Astrocyte (in vitro differentiated cells and primary cell): ENCODE results near the gene SGCD. TPM values are rescaled to one million over a fixed set of nuclear protein-coding genes. Genes with fewer than 3 reads are reported as not detected.

Experiments used
- DNase-seq: peaks from one replicate; pipeline ENCODE4 v3.0.0-alpha.2; 2010; ENCODE audit warnings: low read depth
- FAIRE-seq: peaks from 2 replicates; lab custom pipeline; 2011; peaks lifted over from hg19 to GRCh38; lab: Jason Lieb, UNC
- H2AFZ ChIP-seq: 2 replicates; pipeline ENCODE4 v1.6.0; 2012; ENCODE audit warnings: low read depth, low read length, inconsistent platforms
- H3K27ac ChIP-seq: 2 replicates; pipeline ENCODE4 v1.5.1; 2011; ENCODE audit warnings: low read depth, low read length, inconsistent platforms
- H3K27me3 ChIP-seq: 2 replicates; pipeline ENCODE4 v1.6.0; 2011; ENCODE audit warnings: low read length, inconsistent platforms; ENCODE audit not compliant: insufficient read depth
- H3K36me3 ChIP-seq: 2 replicates; pipeline ENCODE4 v1.5.1; 2011; ENCODE audit warnings: low read length, inconsistent platforms; ENCODE audit not compliant: insufficient read depth
- H3K4me1 ChIP-seq: 2 replicates; pipeline ENCODE4 v1.5.1; 2011; ENCODE audit warnings: low read length, inconsistent platforms; ENCODE audit not compliant: insufficient read depth
- H3K4me2 ChIP-seq: 2 replicates; pipeline ENCODE4 v1.6.0; 2012; ENCODE audit warnings: low read length, inconsistent platforms
- H3K4me3 ChIP-seq: 2 replicates; pipeline ENCODE4 v1.5.1; 2011; ENCODE audit warnings: low read depth, mild to moderate bottlenecking, low read length, inconsistent platforms; ENCODE audit not compliant: insufficient read depth
- H3K79me2 ChIP-seq: 2 replicates; pipeline ENCODE4 v1.6.0; 2012; ENCODE audit warnings: mild to moderate bottlenecking, low read length, inconsistent platforms; ENCODE audit not compliant: insufficient read depth
- H3K9ac ChIP-seq: 2 replicates; pipeline ENCODE4 v1.6.0; 2012; ENCODE audit warnings: mild to moderate bottlenecking, low read length, inconsistent platforms
- H3K9me3 ChIP-seq: 2 replicates; pipeline ENCODE4 v1.5.1; 2012; ENCODE audit warnings: low read depth, mild to moderate bottlenecking, low read length, inconsistent platforms; ENCODE audit not compliant: insufficient read depth
- H4K20me1 ChIP-seq: 2 replicates; pipeline ENCODE4 v1.6.0; 2012; ENCODE audit warnings: low read length, inconsistent platforms; ENCODE audit not compliant: insufficient read depth
- H3K27ac Mint-ChIP-seq: one replicate; pipeline ENCODE4 v1.8.0; 2021; ENCODE audit warnings: mild to moderate bottlenecking, mixed read lengths; ENCODE audit not compliant: unreplicated experiment
- H3K27me3 Mint-ChIP-seq: one replicate; pipeline ENCODE4 v1.8.0; 2021; ENCODE audit warnings: low read depth, mixed read lengths; ENCODE audit not compliant: unreplicated experiment
- H3K36me3 Mint-ChIP-seq: one replicate; pipeline ENCODE4 v1.8.0; 2021; ENCODE audit warnings: low read depth, mixed read lengths; ENCODE audit not compliant: unreplicated experiment
- H3K4me1 Mint-ChIP-seq: one replicate; pipeline ENCODE4 v1.8.0; 2021; ENCODE audit warnings: low read depth, mixed read lengths; ENCODE audit not compliant: unreplicated experiment
- H3K4me3 Mint-ChIP-seq: one replicate; pipeline ENCODE4 v1.8.0; 2021; ENCODE audit warnings: mild to moderate bottlenecking, moderate library complexity, mixed read lengths; ENCODE audit not compliant: unreplicated experiment
- H3K9me3 Mint-ChIP-seq: one replicate; pipeline ENCODE4 v1.8.0; 2021; ENCODE audit warnings: mild to moderate bottlenecking, mixed read lengths; ENCODE audit not compliant: unreplicated experiment
- EZH2 ChIP-seq: IDR thresholded peaks from 2 replicates; pipeline ENCODE4 v1.6.1; 2012; ENCODE audit warnings: mild to moderate bottlenecking, low read length, inconsistent platforms; ENCODE audit not compliant: insufficient read depth
- total RNA-seq: library from RNA; stranded (reverse); gene quantifications from 2 replicates; pipeline ENCODE4 v1.2.1, GENCODE V29; 2021
- TF ChIP-seq, protein P1 (sequence below): IDR thresholded peaks from 2 replicates; pipeline ENCODE4 v1.5.1; 2011; ENCODE audit warnings: low read depth, mild to moderate bottlenecking, inconsistent platforms, low read length, moderate library complexity; ENCODE audit not compliant: insufficient read depth

SGCD gene
- total RNA-seq, 1 donor from 2014 or later = 2.9 TPM

DNA sequence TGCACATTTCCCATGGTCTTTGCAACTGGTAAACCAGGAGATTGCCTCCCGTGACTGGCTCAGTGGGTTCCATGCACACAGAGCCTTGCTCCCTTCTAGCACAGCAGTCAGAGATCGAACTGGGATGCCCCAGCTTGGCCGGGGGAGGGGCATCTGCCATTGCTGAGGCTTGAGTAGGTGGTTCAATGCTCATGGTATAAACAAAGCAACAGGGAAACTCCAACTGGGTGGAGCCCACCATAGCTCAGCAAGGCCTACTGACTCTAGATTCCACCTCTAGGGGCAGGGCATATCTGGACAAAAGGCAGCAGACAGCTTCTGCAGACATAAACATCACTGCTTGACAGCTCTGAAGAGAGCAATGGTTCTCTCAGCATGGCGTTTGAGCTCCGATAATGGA is 456.1 kb downstream of the SGCD start:
- TF ChIP-seq EZH2 = no peak
- TF ChIP-seq, protein P1, sequence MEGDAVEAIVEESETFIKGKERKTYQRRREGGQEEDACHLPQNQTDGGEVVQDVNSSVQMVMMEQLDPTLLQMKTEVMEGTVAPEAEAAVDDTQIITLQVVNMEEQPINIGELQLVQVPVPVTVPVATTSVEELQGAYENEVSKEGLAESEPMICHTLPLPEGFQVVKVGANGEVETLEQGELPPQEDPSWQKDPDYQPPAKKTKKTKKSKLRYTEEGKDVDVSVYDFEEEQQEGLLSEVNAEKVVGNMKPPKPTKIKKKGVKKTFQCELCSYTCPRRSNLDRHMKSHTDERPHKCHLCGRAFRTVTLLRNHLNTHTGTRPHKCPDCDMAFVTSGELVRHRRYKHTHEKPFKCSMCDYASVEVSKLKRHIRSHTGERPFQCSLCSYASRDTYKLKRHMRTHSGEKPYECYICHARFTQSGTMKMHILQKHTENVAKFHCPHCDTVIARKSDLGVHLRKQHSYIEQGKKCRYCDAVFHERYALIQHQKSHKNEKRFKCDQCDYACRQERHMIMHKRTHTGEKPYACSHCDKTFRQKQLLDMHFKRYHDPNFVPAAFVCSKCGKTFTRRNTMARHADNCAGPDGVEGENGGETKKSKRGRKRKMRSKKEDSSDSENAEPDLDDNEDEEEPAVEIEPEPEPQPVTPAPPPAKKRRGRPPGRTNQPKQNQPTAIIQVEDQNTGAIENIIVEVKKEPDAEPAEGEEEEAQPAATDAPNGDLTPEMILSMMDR = no peak
- no peak overlapping the region for H3K4me3 Mint-ChIP-seq
- Histone ChIP-seq H3K9me3 (no peaks in the 10 kb centered on the region), H4K20me1 (no peaks in the 10 kb centered on the region), H2AFZ (no peak overlapping the region), H3K4me2 (no peak overlapping the region), H3K27me3 (no peaks in the 10 kb centered on the region), H3K9ac (no peak overlapping the region), H3K27ac (no peak overlapping the region), H3K4me1 (no peaks in the 10 kb centered on the region), H3K36me3 (no peaks in the 10 kb centered on the region), H3K79me2 (no peaks in the 10 kb centered on the region), H3K4me3 (no peak overlapping the region)
- no peaks in the 10 kb centered on the region for H3K4me1 Mint-ChIP-seq
- H3K27ac Mint-ChIP-seq = no peak overlapping the region
- peaks cover 6% of the 10 kb centered on the region for H3K9me3 Mint-ChIP-seq
- H3K36me3 Mint-ChIP-seq = no peaks in the 10 kb centered on the region
- H3K27me3 Mint-ChIP-seq = no peaks in the 10 kb centered on the region
- FAIRE-seq (no peak), DNase-seq (no peak)

DNA sequence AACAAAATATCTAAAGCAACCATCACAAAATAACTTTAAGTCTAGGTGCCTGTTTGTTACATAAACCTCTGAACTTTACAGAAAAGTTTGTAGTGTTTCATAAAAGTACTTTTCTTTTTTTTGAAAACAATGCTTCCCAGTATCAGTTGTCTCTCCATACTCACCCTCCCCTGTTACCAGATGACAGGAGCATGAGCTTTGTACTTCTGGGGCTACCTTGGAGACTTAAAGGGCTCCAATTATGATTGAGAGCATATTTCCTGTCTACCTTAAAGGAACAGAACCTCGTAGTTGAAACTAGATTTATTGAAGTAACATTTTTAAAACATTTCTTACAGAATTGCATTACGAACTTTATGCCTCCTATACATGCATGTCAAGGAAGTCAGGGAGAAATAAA is 467.7 kb downstream of the SGCD start:
- no peaks in the 10 kb centered on the region for H3K4me1 Mint-ChIP-seq
- TF ChIP-seq EZH2 = no peak
- TF ChIP-seq, protein P1 = no peak
- Histone ChIP-seq H3K4me3 (no peak overlapping the region), H4K20me1 (no peaks in the 10 kb centered on the region), H3K4me1 (no peaks in the 10 kb centered on the region), H2AFZ (no peak overlapping the region), H3K9ac (no peak overlapping the region), H3K9me3 (no peaks in the 10 kb centered on the region), H3K27ac (no peak overlapping the region), H3K4me2 (no peak overlapping the region), H3K36me3 (no peaks in the 10 kb centered on the region), H3K27me3 (no peaks in the 10 kb centered on the region), H3K79me2 (no peaks in the 10 kb centered on the region)
- H3K4me3 Mint-ChIP-seq = no peak overlapping the region
- H3K27ac Mint-ChIP-seq = no peak overlapping the region
- H3K36me3 Mint-ChIP-seq = no peaks in the 10 kb centered on the region
- no peaks in the 10 kb centered on the region for H3K9me3 Mint-ChIP-seq
- no peaks in the 10 kb centered on the region for H3K27me3 Mint-ChIP-seq
- DNase-seq = no peak
- peak; percentile 13 for FAIRE-seq

DNA sequence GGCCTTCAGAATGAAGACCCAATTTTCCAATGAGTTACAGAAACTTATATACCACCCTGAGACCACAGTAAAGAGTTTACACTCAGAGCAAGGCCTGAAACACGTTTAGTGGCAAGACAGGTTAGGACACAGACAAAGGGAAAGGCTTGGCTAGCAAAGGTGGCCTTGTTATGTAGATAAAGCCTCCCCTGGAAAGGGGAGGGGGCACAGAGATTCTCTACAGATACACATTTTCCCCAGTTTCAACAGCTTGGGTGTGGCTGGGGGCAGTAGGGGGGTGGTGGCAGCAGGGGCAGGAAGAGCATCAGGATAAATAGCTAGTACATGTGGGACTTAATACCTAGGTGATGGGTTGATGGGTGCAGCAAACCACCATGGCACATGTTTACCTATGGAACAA is 471.2 kb downstream of the SGCD start:
- Histone ChIP-seq H3K4me3 (no peak overlapping the region), H3K36me3 (no peaks in the 10 kb centered on the region), H3K4me1 (no peaks in the 10 kb centered on the region), H2AFZ (no peak overlapping the region), H3K9ac (no peak overlapping the region), H4K20me1 (no peaks in the 10 kb centered on the region), H3K4me2 (no peak overlapping the region), H3K9me3 (no peaks in the 10 kb centered on the region), H3K27ac (no peak overlapping the region), H3K79me2 (no peaks in the 10 kb centered on the region), H3K27me3 (no peaks in the 10 kb centered on the region)
- TF ChIP-seq, protein P1 = no peak
- TF ChIP-seq EZH2 = no peak
- Mint-ChIP-seq H3K27me3 (peaks cover 3% of the 10 kb centered on the region), H3K9me3 (no peaks in the 10 kb centered on the region), H3K27ac (no peak overlapping the region), H3K4me3 (no peak overlapping the region), H3K36me3 (no peaks in the 10 kb centered on the region), H3K4me1 (peaks cover 4% of the 10 kb centered on the region)
- no peak for DNase-seq
- FAIRE-seq = no peak
